HG03354 (cell line): ENCODE measurements around the gene TOX3.

Experiments used
- ATAC-seq: cut with Tn5 transposase; IDR thresholded peaks from one replicate; pipeline ENCODE4 v1.9.1; 2021; ENCODE audit warnings: mild to moderate bottlenecking; ENCODE audit not compliant: unreplicated experiment, poor library complexity, severe bottlenecking

Gene TOX3

DNA sequence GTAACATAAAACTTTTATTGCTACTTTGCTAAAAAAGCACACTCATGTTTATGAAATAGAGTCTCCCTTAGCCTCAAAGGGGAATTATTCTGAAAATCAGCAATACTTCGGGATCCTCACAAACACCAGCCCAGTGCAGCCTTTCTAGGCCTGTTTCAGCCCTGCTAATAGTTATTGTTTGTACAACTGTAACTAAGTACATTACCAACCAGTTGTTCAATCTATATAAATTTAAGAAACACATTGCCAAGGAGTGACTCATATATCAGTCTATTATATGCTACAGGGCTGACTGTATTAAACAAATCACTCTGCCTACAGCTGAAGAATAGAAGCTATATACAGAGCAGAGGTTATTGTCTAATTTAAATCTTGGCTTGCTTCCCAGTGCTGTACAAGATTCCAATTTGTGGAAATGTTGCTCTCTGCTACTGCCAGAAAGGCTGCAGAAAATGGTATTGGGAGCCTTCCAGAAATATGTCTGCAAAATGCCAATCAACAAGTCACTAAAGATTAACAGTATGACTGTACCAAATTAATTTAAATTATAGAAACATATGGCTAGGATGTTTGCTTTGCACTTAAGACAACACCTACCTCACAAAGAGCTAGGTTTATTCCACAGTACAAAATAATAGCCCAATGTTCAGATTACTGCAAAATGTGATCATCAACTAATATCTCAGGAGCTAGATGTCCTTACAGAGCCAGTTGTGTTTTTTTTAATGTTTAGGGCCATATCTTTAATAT, 49.7 kb downstream of the TOX3 start:
- no peak for ATAC-seq

DNA sequence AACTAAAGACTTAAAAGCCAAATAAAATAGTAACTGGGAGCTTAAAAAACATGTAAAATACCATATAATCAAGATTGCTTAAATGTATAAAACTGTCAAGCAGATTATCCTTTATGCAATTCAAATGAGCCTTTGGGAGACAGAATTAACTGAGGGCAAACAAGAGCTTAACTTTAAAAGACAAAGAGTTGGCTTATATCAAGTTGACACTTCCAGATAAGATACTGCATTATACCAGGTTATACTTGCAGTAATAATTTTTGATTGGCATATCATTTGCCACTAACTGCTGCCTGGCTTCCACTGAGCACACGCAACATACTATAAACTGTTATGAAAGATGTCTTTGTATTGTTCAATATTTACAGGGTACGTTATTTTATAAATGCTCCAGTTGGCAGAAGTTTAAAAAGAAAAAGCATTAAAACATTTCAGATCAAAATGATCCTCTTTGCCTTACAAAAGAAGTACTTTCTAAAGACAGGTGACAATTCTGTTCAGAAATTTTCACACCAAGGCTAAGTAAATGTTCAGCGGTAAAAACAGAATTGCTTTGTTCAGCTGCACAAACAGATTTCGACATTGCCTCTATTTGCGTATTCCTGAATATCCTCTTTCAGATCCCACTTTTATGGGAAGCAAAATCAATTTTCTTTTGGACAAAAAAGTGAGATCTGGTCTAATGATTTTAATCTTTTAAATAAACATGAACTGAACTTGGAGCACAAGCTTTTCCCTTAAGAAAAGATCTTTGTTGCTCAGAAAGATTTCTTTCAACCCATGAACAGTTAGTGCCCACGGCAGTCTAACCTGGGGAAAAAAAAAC, 50.7 kb downstream of the TOX3 start:
- ATAC-seq: no peak

DNA sequence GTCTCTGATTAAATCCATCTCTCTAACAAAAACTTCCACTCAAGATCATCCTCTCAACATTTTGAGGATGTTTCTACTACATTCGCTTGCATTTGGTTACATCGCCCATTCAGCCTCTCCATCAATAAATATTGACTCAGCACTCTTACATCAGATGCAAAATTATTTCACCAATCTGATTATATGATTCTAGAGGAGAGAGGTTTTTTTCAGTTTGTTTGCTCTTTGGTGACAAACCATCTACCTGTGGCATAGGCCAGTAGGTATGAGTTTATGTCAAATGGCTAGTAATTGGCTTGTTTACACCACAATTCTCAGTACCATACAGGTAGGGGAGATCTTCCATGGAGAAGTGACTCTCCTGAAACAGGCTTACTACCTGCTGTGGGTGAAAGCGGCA, 52.3 kb downstream of the TOX3 start:
- ATAC-seq: no peak

DNA sequence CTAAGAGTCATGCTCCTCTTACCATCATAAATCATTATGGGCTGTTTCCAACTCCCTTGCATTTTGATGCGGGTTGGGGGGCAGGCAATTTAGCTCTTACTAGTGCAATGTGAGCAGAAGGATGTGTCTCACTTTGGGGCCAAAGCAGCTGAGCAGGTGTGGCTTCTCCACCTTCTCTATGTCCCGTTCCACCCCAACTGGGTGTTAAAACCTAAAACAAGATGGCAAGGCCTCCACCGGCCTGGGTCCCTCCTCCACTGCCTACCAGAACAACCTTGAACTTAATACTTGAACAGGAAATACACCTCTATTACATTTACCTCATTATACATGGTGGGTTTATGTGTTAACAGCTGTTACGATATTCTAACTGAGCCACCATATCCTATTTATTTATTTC, 52.8 kb downstream of the TOX3 start:
- ATAC-seq: no peak

DNA sequence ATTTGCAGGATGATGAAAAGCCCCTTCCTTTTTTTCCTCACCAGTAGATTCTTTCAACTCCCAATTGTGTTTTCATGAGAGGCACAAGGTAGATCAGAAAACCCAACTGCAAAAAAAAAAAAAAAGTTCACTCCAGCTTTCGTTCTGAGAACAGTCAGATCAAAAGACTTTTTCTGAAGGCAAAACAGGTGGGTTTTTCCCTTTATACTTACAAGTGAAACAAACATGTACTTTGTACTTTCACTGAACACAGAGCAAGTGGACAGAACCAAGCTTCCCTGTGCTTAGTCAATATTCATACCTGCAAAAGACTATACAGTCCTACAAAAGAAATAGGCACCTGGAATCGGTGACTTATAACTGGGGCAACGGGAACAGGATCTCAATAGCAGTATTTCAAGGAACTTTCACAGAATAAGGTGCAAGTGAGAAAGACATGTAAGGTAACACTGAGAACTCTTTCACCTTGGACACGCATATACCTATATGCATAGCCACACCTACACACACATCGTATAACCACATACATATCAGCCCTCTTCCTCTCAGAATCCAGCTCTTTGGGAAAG, 54.1 kb downstream of the TOX3 start:
- ATAC-seq: peak; percentile 76

DNA sequence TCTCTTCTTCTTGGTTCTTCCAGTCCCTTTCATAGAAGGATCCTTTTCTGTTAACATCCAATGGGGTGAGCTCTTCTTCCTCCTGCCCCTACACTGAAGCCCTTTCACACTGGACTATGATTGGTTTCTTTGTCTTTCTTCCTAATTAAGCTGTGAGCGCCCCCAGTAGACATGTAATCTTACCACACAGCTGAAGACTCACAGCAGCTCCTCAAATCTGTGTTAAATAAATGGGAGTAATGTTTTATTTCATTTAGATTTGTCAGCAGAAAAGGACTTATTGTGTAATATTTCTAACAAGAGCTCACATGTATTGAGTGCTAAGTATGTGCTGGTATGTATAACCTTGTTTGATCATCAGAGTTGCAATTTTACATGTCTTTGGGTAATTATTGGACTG, 55.7 kb downstream of the TOX3 start:
- ATAC-seq: no peak

DNA sequence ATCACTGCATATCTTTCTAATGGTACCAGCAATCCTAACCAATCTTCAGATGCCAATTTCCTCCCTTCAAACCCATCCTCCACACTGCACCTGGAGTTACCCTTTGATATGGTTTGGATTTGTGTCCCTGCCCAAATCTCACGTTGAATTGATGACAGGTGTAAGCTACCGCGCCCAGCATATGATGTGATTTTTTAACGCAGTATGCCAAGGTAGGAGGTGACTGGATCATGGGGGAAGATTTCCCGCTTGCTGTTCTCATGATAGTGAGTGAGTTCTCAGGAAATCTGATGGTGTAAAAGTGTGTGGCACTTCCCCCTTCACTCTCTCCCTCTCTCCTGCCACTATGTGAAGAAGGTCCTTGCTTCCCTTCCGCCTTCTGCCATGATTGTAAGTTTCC, 57.0 kb downstream of the TOX3 start:
- no peak for ATAC-seq

DNA sequence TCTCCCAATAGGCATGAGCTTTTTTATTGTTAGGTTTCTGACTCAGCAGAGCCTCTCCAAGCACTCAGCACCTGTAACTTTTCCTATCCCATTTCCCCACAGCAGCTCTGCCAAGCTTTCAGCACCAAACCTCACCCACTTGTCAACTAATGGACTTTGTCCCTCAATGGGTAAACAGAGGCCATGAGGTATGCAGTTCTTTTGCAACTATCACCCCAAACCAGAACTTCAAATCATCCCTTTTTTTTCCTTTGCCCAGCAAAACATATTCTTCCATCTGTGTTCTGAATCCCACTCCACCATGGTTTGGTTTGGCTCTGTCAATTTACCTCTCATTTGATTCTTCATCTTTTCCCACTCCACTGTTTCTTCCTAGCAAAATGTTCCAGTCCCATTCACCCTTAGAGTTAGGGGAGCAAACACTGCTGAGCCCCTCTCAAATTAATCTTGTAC, 58.1 kb downstream of the TOX3 start:
- ATAC-seq: no peak

DNA sequence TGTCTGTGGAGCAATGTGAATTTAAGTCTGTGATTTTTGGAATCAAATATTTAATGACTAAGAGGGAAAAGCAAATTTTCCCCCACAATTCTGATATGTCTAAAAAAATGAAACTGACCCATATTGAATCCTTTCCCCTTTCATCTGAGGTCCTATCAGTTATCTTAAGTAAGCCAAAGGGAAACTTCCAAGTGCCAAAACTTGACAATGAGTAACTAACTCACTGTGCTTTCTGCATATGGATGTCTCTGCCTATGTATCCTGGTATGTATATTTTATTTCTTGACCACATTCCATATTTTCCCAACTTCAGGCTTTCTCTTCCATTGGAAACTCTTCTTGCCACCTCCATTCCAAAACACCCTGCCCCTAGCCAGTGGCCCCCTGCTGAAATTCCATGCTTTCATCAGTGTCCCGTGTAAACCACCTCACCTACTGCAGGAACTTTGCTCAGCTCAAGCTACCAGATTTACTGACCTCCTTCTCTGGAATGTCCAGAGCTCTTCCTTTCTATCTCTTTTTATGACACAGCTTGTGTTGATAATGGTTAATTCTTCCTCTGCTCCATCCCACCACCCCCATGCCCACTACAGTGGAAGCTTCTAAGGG, 59.0 kb downstream of the TOX3 start:
- no peak for ATAC-seq

DNA sequence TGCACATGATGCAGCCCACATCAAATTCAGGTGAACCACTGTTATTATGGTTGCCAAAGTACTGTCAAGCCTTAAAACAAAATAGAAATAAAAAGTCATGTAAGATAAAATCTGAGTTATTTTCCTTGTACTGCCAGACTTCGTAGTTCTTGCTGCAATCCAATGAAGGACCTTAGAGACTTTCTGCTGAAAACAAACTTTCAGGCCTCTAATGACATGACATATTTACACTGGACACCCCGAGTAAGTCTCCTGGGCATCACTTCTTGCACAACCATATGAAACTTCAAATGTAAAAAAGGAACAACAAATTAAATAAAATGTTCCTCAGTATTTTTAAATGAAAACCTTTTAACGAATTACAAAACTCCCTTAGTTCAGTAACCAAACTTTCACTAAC, 66.7 kb downstream of the TOX3 start:
- ATAC-seq: no peak

DNA sequence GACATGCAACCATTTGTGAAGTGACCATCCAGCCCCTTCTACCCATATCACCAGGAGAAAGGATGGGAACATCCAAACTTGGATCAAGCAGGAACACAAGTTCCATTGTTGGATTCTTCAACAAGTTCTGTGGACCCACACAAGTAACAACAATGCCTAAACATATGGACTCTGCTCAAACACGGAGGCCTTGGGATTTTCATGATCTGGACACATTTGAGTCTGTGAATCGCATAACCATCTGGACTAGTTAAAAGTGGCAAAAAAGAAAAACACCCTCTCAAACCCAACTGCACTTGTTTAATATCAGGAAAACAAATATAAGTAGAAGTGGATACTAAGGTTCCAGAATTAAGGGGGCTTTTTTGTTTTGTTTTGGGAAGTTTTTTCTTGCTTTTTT, 70.8 kb downstream of the TOX3 start:
- ATAC-seq: no peak

DNA sequence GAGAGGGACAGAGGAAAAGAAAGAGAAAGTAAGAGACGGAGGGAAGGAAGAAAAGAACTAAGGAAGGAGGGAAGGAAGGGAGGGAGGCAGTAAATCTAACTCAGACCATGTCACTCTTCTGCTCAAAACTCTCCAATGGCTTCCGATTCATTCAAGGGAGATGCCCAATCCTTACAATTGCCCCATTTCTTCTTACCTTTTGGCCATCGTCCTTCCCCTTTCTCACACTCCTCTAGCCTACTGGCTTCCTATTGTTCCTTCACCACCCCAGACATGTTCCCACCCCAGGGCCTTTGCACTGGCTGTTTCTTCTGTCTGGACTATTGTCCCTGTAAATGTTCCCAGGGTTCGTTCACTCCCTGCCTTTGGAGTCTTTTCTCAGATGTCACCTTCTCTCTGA, 72.3 kb downstream of the TOX3 start:
- ATAC-seq: no peak

DNA sequence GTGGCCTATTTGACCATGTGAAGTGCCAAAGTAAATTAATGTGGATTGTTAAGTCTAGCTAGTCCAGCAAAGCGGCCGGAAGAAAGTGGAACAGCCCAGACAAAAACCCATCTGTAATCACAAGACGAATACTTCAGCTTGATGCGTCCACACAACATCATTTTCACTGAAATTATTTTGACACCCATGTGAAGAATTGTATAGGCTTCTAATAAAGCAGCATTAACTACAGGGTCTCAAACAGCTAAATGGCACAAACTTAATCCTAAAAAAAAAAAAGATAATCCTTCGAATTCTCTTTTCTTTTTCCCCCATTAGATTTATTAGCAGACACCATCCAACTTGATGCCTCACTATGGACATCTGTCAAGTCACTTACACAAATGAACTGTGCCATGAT, 73.8 kb downstream of the TOX3 start:
- ATAC-seq: no peak

DNA sequence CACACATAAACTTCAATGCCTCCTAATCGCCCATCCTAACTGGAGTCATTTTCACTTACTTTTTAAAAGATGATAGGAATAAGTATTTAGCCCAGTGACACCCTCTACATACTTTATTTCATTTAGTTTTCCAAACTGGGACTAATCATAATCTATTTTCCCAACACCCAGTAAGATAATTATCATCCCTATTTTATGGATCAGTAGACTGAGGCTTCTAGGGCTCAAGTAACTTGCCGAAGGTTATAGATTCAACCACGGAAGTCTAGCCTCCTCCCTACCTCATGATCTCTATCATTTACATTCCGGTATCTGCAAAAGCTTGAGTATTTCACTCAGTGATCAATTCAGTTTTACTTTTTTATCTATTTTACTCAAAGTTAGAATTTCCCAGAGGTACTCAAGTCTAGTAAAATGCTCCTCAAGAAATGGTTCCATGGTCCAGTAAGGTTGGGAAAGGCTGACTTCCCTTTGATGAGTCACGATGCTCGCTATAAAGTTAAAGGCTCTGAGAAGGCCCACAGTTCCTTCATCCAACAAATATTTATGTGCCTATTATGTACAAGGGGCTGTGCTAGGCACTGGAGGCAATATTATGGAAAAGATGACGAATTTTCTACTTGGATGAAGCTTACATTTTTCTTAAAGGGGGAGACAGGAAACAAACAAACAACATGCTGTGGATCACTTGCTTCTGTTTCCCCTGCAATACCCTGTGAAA, 75.1 kb downstream of the TOX3 start:
- ATAC-seq: no peak

DNA sequence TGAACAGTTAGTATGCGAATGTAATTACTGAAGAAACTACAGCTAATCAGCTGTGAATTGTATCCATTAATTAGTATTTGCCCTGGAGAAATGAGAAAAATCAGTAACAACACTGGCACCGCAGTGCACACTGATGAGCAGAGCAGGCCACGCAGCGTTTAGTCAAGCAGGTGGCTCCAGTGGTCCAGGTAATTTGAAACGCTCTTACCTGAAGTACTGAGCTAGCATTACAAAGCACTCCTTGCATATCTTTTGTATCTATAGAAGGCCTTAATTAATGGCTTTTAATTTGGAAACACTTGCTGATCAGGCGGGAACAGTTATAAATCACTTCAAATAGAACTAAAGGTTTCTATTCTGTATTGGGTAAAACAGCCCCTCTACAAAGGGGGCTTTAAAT, 76.4 kb downstream of the TOX3 start:
- ATAC-seq: no peak

DNA sequence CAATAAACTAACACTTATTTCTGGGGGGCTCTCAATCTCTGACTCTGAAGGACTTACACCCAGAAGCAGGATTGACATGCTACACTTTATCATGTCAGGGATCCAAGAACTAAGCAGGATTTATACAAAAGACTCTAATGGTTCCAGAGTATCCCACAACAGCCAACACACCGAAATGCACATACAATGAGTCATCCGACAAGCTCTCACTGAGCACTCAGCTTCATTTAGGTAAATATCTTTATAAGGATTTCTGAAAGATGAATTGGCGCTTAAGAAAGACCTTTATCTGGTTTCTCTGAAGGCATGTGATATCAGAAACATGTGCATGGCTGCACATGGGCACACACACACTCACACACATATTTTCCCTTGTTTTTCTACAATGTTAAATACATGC, 77.2 kb downstream of the TOX3 start:
- ATAC-seq: no peak

DNA sequence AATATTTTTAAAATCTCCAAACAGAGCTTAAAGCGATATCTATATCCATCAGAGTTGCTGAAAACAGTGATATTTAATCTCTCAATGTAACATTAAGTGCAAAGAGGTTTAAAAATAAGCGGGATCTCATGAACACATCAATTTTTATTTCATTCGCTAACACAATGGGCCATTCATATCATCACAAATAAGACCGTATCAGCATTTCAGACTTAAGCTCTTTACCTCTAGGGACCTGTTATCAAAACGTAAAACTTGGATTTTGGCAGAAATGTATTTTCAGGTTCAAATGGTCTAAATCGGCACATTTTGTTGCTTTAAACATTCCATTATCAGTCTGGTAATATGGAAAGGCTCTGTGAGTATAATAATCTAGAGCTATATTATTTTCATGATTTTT, 77.9 kb downstream of the TOX3 start:
- ATAC-seq: no peak

DNA sequence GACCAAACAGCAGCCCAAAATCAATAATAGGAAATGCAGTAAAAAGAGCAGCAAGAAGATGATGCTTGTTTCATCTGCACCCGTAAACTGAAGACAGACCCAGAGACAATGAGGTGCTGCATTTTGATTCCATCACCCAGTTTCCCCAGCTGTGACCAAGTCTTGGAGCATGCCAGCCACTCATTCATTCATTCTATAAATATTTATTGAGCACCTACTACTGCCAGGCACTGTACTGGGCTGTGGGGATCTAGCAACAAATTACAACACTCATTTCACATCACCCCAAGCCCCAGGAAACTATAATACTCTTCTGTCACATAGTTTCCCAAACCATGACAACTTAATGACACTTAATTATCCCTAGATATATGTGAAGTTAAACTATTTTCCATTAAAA, 79.2 kb downstream of the TOX3 start:
- ATAC-seq: no peak

DNA sequence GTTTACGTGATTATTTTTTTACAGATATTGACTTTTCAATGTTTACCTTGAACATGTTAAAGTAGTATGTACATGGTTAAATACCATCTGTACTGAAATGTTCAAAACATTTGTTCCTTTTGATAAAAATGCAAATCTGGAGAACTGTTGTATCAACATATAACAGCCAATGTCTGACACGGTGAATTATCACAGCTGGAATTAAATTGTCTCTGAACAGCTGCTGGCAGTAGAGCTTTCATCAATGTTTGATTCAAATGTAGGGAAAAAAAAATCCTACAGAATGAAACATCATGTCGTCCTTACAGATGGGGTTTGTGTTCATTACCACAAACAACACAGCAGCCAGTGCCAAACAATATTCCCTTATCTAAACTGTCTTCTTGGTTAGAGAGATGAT, 79.9 kb downstream of the TOX3 start:
- ATAC-seq: no peak

DNA sequence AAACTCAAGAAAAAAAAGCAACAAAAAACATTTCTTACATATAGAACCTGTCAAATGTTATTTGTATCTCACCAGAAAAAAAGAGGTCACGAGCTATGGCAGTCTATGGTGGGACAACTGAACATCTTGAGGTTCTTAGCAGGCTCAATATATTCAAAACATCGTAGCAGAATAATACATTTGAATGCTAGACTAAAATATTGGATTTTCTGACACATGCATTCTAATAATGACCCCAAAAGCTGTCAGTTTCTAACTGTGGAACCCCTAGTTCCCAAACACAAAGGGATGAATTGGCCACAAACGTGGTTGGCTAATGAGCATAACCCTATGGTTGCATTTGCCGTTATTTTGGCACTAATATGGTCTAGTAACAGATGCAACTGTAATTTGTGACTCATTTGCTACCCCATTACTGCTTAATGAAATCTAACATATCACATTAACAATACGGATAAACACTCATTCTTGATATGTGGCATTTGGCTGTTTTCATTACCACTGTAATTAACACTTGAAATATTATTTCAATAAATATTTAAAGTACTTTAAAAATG, 81.2 kb downstream of the TOX3 start:
- no peak for ATAC-seq
